ENCODE results near the gene DYRK3. TPM values are rescaled to one million over a fixed set of nuclear protein-coding genes. Genes with fewer than 3 reads are reported as not detected.

DYRK3 gene
- total and polyA plus RNA-seq, 10 of the 15 experiments (the other 5 are each of a cell fraction or from before 2014, with no cell fraction given) = 1.6 to 12.9 (median 10.3) TPM

DNA sequence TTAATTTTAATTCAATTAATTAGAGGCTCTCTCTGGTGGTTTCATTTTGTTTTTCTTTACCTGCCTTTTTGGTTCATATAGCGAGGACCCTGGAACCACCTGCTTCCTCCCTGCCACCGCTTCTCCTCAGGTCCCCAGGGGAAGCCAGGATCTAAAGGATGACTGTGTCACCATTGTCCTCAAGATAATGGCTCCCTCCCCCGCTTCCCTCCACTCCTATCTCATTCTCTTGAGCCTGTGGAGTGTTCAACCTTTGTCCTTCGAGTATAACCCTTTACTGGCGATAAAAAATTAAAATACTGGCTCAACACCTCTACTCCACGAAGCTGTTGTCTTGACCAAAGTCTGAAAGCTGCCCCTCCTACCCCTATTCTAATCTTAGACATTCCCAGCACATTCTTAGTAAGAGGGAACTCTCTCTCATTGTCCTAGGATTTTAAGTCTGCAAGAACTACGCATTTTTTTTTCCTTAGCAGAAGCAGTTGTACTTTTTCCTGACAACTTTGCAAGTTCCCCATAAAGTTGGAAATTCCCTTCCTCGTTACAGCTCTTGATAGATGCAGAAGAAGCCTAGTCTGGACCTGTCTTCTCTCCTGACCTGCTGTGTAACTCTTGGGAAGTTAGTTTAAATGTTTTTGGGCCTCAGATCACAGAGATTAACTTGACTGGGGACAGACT is 36.8 kb downstream of the DYRK3 start:
- ChIA-PET CTCF (interaction anchor here (0.8 to 10.8 kb wide), 14 partner anchors 8 to 324 kb away, joined by 3 to 197 read pairs (median 4); partner anchors contain the start of genes DYRK3 and EIF2D), SMC1A (ENCODE audit: uncharacterized antibody, unreplicated experiment) (interaction anchor here (0.6 to 6.2 kb wide), 21 partner anchors 7 to 176 kb away, joined by 3 to 69 read pairs (median 4); partner anchors contain the start of genes DYRK3 and IL19), RAD21 (ENCODE audit: unreplicated experiment) (interaction anchor here (0.7 to 4.3 kb wide), 14 partner anchors 8 to 309 kb away, joined by 3 to 33 read pairs (median 4); partner anchors contain the start of gene DYRK3), POLR2A (interaction anchor here (0.7 to 3.2 kb wide), 12 partner anchors 9 to 314 kb away, joined by 3 to 14 read pairs (median 3); partner anchors contain the start of gene EIF2D)
- no TSS peak for BruUV-seq (replicated peaks)
- DNase-seq (ENCODE audit: low read depth, low spot score) (no peak), ATAC-seq (peak; percentile 44), FAIRE-seq (no peak)
- Histone ChIP-seq H3K4me2 (ENCODE audit: control insufficient read depth, insufficient read depth) (peak overlapping the region; percentile 9; the same call in 1 of the 2 replicates), H3K27ac (ENCODE audit: control insufficient read depth, insufficient read depth) (no peak overlapping the region), H3K9me3 (replicated peaks; ENCODE audit: control insufficient read depth, insufficient read depth, low read length) (no peaks in the 10 kb centered on the region), H3K4me3 (no peak overlapping the region), H3K4me1 (ENCODE audit: control insufficient read depth, insufficient read depth, low read length) (peaks cover 30% of the 10 kb centered on the region), H4K20me1 (ENCODE audit: control insufficient read depth, insufficient read depth) (no peaks in the 10 kb centered on the region), H3K27me3 (replicated peaks in 1 of 2; ENCODE audit: control insufficient read depth in 2 of 2, insufficient read depth in 2 of 2, low read length in 1 of 2) (no peaks in the 10 kb centered on the region), H3K79me2 (ENCODE audit: control insufficient read depth, insufficient read depth, low read length) (no peaks in the 10 kb centered on the region), H3K36me3 (ENCODE audit: control insufficient read depth in 2 of 2, insufficient read depth in 2 of 2, low read length in 1 of 2) (no peaks in the 10 kb centered on the region), H2AFZ (ENCODE audit: control insufficient read depth, low read depth, low read length) (peak overlapping the region; percentile 34), H3K9ac (ENCODE audit: control insufficient read depth, insufficient read depth, low read length) (no peak overlapping the region)
- intact Hi-C loops (cut with micrococcal nuclease; ENCODE audit: unreplicated experiment) (no loop called here), in situ Hi-C loops (cut with MboI) (no loop called here)
- WGBS (ENCODE audit: insufficient coverage, insufficient replicate concordance, low lambda C conversion rate, missing lambda C conversion rate) = 38% methylated on average over 8 of the region's 8 CpGs
- no peak for TF ChIP-seq SREBF1 (IDR thresholded peaks at IDR 0.05; ENCODE audit: low read length)
- TF ChIP-seq ZSCAN29 (IDR thresholded peaks at IDR 0.05) = no peak
- no peak for TF ChIP-seq BMI1 (IDR thresholded peaks at IDR 0.05; ENCODE audit: borderline replicate concordance)
- no peak for TF ChIP-seq KDM1A (IDR thresholded peaks at IDR 0.05; ENCODE audit: borderline replicate concordance)
- TF ChIP-seq, protein P1, sequence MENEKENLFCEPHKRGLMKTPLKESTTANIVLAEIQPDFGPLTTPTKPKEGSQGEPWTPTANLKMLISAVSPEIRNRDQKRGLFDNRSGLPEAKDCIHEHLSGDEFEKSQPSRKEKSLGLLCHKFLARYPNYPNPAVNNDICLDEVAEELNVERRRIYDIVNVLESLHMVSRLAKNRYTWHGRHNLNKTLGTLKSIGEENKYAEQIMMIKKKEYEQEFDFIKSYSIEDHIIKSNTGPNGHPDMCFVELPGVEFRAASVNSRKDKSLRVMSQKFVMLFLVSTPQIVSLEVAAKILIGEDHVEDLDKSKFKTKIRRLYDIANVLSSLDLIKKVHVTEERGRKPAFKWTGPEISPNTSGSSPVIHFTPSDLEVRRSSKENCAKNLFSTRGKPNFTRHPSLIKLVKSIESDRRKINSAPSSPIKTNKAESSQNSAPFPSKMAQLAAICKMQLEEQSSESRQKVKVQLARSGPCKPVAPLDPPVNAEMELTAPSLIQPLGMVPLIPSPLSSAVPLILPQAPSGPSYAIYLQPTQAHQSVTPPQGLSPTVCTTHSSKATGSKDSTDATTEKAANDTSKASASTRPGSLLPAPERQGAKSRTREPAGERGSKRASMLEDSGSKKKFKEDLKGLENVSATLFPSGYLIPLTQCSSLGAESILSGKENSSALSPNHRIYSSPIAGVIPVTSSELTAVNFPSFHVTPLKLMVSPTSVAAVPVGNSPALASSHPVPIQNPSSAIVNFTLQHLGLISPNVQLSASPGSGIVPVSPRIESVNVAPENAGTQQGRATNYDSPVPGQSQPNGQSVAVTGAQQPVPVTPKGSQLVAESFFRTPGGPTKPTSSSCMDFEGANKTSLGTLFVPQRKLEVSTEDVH (IDR thresholded peaks at IDR 0.05; ENCODE audit: low read depth, partially characterized antibody) = no peak
- TF ChIP-seq RBBP5 (conservative IDR thresholded peaks at IDR 0.05) = no peak
- TF ChIP-seq YY1 (IDR thresholded peaks at IDR 0.05; ENCODE audit: low read depth, low read length) = no peak
- TF ChIP-seq IKZF1 (conservative IDR thresholded peaks at IDR 0.05) = 0 out of 2 replicates have a peak, but pooled peaks have one; percentile 4
- TF ChIP-seq ASH2L (IDR thresholded peaks at IDR 0.05; ENCODE audit: borderline replicate concordance, low read depth) = no peak
- TF ChIP-seq WRNIP1 (IDR thresholded peaks at IDR 0.05; ENCODE audit: borderline replicate concordance, low read depth, low read length) = no peak
- TF ChIP-seq POLR2AphosphoS5 (IDR thresholded peaks at IDR 0.05; ENCODE audit: low read length) = no peak
- TF ChIP-seq, protein P2, sequence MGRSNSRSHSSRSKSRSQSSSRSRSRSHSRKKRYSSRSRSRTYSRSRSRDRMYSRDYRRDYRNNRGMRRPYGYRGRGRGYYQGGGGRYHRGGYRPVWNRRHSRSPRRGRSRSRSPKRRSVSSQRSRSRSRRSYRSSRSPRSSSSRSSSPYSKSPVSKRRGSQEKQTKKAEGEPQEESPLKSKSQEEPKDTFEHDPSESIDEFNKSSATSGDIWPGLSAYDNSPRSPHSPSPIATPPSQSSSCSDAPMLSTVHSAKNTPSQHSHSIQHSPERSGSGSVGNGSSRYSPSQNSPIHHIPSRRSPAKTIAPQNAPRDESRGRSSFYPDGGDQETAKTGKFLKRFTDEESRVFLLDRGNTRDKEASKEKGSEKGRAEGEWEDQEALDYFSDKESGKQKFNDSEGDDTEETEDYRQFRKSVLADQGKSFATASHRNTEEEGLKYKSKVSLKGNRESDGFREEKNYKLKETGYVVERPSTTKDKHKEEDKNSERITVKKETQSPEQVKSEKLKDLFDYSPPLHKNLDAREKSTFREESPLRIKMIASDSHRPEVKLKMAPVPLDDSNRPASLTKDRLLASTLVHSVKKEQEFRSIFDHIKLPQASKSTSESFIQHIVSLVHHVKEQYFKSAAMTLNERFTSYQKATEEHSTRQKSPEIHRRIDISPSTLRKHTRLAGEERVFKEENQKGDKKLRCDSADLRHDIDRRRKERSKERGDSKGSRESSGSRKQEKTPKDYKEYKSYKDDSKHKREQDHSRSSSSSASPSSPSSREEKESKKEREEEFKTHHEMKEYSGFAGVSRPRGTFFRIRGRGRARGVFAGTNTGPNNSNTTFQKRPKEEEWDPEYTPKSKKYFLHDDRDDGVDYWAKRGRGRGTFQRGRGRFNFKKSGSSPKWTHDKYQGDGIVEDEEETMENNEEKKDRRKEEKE (IDR thresholded peaks at IDR 0.05) = no peak
- TF ChIP-seq, protein P3, sequence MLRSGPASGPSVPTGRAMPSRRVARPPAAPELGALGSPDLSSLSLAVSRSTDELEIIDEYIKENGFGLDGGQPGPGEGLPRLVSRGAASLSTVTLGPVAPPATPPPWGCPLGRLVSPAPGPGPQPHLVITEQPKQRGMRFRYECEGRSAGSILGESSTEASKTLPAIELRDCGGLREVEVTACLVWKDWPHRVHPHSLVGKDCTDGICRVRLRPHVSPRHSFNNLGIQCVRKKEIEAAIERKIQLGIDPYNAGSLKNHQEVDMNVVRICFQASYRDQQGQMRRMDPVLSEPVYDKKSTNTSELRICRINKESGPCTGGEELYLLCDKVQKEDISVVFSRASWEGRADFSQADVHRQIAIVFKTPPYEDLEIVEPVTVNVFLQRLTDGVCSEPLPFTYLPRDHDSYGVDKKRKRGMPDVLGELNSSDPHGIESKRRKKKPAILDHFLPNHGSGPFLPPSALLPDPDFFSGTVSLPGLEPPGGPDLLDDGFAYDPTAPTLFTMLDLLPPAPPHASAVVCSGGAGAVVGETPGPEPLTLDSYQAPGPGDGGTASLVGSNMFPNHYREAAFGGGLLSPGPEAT (IDR thresholded peaks at IDR 0.05; ENCODE audit: low read depth) = 0 out of 2 replicates have a peak, but pooled peaks have one; percentile 58
- TF ChIP-seq ETV6 (conservative IDR thresholded peaks at IDR 0.05 in 1 of 2, IDR thresholded peaks at IDR 0.05 in 1 of 2; ENCODE audit: borderline replicate concordance in 1 of 2, low read depth in 1 of 2) = no peak
